ENCODE data around the gene TP53I11.
A peak's percentile ranks its signal among the peaks of the same experiment; 100 is the strongest.

The TP53I11 gene, protein sequence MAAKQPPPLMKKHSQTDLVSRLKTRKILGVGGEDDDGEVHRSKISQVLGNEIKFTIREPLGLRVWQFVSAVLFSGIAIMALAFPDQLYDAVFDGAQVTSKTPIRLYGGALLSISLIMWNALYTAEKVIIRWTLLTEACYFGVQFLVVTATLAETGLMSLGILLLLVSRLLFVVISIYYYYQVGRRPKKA

DNA sequence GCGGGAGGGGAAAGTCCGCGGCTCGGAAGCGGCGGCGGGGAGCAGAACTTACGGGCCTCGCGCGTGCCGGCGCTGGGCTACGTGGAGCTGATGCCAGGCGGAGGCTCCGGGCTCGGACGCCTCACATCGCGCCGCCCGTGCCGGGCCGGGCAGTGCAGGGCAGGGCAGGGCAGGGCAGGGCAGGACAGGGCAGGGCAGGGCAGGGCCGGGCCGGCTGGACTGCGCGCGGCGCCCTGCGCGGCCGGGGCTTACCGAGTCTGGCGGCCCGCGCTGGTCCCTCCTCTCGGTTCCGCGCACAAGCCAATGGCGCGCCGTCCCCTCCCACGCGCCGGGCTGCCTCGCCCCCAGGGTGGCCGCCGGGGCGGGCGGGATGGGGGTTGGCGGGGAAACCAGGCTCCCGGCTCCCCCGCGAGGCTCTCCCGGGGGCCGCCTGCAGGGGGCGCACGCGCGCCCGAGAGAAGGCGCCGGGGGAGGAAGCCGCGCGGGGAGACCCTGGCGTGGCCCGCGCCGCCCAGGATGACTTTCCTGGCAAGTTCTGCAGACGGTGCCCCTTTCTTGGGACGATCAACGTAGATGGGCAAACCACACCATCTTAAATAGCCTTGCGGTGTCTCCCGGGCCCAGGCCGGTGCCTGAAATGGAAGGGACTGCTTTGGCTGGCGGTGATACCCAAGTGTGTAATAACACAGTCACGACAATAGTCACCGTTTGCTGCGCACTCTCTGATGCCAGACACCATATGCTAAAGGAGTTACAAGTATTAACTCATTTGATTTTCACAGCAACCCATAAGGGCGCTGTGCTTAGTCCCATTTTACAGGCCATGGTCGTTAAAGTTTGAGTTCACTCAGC is at the start of gene TP53I11:
Gene TP53I11 (minus strand): TSS at position 259 of the 852 bp plus-strand sequence. CDS start 12,548 bp downstream, outside the sequence.
- DNase-seq = peak; percentile 70

- DNase-seq = no peak
Observed at GRCh38 chr11:44999068-44999467, 48.4 kb upstream of the TP53I11 start.

DNA sequence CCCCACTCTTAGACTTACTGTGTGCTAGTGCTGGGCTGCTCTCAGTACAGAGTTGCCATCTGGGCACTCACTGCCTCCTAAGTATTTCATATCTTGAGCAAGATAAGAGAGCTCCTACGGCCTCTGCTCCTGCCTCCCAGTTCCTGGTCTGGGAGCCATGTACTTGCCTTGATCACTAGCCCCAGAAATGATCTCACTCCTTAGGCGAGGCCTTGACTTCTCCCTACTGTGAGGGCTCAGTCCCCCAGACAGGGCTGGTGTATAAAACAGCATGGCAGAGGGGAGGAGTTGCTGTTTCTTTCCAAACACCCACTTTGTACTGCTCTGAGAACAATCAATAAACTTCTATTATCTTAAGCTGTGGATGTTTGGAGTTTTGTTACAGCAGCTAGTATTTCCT is 47.4 kb upstream of the TP53I11 start:
- DNase-seq = no peak

GRCh38 chr11:44997566-44997965 is 46.9 kb upstream of the TP53I11 start:
- DNase-seq = no peak

GRCh38 chr11:44994753-44995152 is 44.1 kb upstream of the TP53I11 start:
- no peak for DNase-seq

- DNase-seq = no peak
Observed at GRCh38 chr11:44993971-44994704, 43.5 kb upstream of the TP53I11 start.

DNA sequence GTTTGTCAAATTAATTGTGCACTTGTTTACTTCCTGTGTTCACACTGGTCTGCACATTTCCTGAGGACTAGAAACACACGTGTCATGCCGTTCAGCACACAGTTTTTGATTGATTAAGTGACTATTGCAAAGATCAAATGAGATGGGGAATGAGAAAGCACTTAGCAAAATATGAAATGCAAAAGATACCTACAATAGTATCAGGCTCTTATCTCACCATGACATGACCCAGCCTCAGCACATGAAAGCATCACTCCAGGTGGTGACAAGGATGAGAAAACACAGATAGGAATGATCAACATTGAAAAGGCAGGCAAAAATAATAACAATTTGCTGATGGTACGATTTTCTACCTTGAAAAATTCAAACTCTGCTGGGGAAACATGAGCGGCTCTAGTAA is 42.1 kb upstream of the TP53I11 start:
- DNase-seq = no peak

DNA sequence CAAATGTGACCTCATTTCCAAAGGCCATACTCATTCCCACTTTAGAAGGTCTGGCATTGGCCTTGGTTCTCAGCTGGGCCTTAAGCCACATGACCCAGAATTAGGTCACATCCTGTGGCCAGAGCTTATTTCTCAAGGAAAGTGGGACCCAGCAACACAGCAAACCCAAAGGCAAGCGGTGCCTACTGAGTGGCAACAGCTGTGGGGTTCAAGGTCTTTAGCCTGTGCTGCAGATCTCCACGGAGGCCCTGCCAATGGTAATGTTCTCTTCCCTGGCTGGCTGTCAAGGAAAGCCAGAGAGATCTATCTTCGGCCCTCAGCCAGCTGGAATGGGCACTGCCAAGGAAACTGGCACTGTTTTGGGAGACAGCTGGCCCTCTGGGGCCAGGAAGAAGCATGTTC is 41.5 kb upstream of the TP53I11 start:
- DNase-seq = no peak

DNA sequence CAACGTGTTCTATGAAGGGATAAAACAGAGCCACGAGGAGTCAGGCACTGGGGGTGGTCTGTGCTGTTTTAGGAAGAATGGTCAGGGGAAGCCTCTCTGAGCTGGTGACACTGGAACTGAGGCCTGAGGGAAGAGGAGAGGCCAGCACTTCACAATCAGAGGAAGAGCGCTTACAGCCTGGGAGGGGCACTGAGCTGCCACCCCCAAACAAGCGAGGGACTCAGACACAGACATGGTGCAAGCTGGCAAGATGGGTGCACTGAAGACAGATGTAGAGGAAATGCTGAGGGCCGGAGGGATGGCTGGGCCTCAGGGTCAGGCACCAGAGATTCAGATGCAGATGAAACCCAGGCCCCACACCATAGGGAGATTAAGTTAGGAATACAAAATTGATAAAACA is 40.0 kb upstream of the TP53I11 start:
- DNase-seq = no peak

- DNase-seq = no peak
Observed at GRCh38 chr11:44989831-44990566, 39.3 kb upstream of the TP53I11 start.

DNA sequence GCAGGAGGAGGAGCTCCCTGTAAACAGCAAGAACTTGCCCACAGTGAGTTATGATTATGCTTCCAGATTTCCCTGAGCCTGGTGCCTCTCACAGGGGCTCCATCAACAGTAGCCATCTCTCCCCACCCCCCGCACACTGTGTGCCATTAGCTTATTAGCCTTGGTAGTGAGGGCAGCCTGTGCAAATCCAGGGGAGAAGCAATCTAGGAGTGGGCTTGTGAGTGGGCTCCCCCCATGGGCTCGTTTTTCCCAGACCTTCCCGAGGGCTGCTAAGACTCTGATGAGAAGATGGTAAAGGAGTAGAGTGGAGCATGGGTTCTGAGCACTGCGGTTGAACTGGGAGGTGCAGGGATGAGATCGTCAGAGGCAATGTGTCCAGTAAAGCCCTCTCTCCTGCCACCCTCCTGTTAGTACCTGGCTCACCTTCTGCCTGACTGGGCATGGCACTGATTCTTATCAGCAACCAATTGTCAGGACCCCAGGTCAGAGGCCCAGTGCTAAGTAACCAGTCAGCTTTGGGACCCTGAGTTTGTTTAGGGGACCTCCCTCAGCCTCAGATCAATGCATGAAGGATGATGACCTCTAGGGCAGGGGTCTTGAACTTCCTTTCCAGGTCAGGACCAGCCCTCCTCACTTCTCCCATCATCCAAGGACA is 38.4 kb upstream of the TP53I11 start:
- no peak for DNase-seq

- DNase-seq = no peak
Observed at GRCh38 chr11:44988111-44988510, 37.4 kb upstream of the TP53I11 start.

DNA sequence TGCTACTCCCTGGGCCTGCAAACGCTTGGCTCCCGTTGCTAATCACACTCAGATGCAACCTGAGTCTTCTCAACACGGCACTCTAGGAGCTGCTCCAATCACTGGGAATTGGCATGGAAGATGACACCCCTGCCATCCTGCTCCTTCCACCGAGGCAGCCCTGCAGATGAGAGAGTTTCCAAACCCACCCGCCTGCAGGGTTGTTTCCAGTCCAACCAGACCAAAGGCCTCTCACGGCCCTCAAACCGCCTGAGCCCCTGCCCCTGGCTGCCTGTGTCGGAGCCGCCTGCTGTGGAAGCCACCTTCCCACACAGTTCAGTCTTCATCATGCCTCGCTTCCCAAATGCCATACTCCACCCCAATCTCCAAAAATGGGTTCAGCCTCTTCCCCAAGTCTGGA is 36.8 kb upstream of the TP53I11 start:
- no peak for DNase-seq

GRCh38 chr11:44986315-44986714 is 35.6 kb upstream of the TP53I11 start:
- no peak for DNase-seq

DNA sequence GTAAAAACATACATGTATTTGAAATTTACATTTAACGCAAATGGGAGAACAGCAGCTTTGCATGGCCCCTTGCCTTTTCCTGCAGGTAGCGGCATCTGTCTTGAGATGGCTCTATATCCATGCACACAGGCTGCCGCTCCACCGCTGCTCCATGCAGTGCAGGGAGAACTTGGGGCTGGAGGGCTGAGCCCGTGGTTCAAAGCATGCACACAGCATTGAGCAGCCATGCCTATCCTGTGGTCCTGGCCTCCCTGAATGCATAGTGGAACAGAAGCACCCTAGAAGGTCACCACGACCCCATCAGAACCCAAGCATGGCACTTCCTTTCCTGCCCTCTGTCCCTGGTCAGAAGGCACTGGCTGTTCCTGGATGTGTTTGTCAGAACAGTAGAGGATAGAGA is 35.0 kb upstream of the TP53I11 start:
- DNase-seq = no peak

DNA sequence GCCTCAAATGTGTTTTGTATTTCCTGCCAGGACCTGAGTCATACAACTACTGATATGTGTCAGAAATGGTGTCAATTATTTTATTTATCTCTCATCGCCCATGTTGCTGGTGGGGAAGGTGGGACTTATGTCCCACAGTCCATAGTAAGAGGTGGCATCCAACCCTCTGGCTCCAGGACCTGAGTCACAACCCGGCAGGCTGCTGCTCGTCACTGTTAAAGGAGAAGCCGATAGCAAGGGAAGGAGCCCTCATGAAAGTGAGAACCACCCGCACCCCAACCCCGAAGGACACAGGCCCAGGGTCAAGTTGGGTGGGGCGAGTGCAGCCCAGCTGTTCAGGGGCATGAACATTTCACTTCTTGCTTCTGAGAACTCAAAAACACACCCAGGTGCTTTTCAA is 33.1 kb upstream of the TP53I11 start:
- DNase-seq = no peak

GRCh38 chr11:44982496-44983062 is 31.9 kb upstream of the TP53I11 start:
- no peak for DNase-seq

DNA sequence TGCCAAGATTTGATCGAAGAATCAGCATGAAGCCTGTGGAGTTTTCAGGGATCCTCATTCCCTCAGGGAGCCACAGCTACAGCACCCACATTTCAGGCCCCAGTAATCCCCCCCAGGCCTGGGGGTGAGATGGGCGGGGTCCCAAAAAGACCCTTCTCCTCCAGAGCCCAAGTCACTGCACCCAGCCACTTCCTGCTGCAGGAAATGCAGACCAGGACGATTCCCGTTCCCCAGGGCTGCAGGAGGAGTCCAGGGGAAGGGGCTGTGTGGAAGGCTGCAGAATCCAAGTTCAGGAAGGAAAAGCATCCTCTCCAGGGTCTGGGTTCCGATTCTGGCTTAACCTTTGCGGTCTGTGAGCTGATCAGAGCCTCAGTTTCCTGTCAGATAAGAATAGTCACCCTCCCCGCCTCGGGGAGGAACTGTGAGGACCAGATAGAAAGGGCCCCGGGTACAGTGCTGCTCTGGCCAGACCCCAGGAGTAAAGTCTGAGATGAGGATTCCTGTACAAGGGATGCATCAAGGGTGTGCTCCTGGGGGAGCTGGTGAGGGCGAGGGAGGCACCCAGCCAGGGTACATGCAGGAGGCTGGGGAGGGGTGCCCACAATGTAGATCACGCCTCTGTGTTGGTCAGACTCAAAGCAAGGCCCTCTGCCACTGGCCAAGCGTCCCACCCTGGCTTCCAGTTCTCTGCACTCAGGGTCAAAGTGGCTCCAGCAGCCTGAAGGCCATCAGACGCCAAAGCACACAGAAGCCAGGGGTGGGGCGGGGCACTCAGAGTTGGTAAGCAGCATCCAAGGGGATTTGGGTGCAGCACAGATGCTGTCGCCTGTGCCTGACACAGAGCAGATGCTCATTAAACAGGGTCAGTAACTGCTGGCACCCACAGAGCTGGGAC is 30.1 kb upstream of the TP53I11 start:
- peak; percentile 16 for DNase-seq

GRCh38 chr11:44979543-44980399 is 29.1 kb upstream of the TP53I11 start:
- DNase-seq = no peak

DNA sequence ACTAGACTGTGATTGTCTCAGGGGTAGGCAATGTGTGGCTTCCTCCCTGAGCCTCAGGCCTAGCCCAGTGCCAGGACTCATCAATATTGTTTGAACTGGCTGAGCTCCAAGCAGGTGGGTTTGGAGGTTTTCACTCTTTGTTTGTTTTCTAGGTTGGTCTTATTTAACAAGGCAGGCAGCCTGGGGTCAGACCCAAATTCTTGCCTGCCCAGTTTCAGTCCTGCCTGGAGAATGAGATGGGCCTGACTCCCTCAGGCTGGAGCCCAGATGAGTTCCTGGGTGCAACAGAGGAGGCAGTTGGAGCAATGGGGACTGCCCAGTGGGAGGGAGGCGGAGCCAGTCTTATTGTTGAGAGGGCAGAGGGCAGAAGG is 28.3 kb upstream of the TP53I11 start:
- DNase-seq = no peak
